ENCODE measurements around the gene DZIP3.
A peak's percentile ranks its signal among the peaks of the same experiment; 100 is the strongest.
"Not testable (repeated sequence)": the region's sequence is repeated elsewhere in the genome, so short reads cannot be mapped to it uniquely, and the experiment has no call there.

DZIP3 gene

DNA sequence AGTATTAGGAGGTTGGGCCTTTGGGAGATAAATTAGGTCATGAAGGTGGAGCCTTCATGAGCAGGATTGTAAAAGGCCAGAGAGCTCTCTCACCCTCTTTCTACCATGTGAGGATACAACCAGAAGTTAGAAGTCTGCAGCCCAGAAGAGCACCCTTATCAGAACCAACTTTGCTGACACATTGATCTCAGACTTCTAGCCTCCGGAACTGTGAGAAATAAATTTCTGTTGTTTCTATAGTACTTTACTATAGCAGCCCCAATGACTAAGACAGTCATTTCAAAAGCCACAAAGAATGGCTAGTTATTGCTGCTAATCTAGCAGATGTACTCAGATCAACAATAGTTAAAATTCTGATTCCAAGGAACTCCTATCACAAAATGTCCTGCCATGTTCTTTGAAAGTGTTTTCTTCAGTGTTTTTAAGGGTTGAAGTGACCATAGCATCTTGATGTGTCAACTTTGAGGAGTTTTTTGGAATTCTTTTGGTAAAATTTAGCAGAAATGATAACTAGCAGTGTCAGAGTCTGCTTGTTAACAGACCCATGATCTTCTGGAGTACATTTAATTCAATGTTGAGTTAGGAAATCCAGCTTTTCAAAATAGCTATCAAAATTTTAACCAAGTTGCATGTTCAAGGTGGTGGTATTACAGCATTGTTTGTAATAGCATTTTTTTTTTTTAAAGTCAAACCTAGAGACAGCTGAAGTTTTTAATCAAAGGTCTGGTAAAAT is 10.3 kb downstream of the DZIP3 start:
- DNase-seq: peak in 1 of 5 experiments; percentile 88

GRCh38 chr3:108602249-108602934 is 12.9 kb downstream of the DZIP3 start:
- peak in 2 of 5 experiments; percentile 18 to 81 for DNase-seq

- DNase-seq: no peak
Observed at GRCh38 chr3:108602935-108603294, 13.4 kb downstream of the DZIP3 start.

DNA sequence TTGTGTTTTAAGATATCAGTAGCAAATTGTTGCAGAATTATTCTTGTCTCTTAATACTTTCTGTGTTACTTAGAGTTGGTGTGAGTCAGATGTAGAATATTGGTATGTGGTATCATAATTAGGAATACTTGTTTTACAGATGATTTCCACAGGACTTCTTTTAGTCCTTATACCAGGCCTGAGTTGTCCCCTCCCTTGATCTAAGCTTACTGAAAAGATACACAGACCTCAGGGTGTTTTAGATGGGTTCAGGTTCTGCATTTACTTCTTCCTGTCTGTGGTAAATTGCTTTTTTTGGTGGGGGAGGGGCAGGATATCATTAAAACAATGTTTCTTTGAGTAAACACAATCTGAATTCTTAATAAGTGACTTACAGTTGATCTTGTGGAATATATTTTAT is 14.2 kb downstream of the DZIP3 start:
- peak in 2 of 5 experiments; percentile 20 to 83 for DNase-seq

DNA sequence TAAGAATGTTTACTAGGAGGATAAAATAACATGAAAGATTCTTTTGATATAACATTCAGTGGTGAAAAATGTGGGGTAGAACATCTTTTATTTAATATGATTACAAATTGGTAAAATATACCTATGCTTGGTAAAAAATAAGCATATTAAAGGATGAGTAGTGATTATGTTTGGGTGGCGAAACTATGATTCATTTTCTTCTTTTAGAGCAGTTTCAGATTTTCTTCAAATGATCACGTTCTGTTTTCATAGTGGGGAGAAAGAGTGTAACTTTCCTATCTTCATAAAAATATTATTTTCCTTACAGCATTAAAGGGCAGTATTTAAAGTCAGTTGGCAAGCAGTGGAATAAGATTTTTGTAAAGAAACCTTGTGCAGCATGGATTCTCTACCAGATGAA is 15.5 kb downstream of the DZIP3 start:
- DNase-seq: no peak

- no peak for DNase-seq
Observed at GRCh38 chr3:108605491-108605890, 16.0 kb downstream of the DZIP3 start.

- no peak for DNase-seq
Observed at GRCh38 chr3:108608750-108609149, 19.2 kb downstream of the DZIP3 start.

- no peak for DNase-seq
Observed at GRCh38 chr3:108610651-108611050, 21.1 kb downstream of the DZIP3 start.

DNA sequence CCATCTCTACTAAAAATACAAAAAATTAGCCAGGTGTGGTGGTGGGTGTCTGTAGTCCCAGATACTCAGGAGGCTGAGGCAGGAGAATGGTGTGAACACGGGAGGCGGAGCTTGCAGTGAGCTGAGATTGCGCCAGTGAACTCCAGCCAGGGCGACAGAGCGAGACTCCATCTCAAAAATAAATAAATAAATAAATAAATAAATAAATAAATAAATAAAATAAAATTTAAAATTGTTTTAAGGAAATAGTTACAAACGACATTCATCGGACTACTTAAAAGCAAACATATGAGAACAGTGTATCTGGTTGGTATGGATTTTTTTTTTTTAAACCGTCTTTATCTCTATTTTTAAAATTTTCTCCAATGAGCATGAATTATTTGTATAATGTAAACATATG is 26.6 kb downstream of the DZIP3 start:
- not testable (repeated sequence) for DNase-seq

DNA sequence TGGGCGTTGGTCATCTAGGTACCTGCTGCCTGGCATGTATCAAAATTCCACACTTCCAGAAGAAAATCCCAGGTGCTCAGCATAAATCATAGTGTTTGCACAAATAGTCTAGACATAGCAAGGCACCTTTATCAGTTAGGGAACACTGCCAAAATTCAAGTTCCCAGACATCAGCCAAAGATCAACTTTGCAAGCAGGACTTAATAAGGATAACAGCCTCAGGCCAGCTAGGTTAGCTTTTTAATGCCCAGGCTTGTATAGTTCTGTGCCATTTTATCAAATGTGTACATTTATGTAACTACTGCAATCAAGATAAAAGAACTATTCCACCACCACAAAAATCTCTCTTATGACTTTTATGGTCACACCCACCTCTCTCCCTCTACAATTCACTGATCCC is 30.7 kb downstream of the DZIP3 start:
- no peak for DNase-seq

- DNase-seq: no peak
Observed at GRCh38 chr3:108623504-108623903, 34.0 kb downstream of the DZIP3 start.

DNA sequence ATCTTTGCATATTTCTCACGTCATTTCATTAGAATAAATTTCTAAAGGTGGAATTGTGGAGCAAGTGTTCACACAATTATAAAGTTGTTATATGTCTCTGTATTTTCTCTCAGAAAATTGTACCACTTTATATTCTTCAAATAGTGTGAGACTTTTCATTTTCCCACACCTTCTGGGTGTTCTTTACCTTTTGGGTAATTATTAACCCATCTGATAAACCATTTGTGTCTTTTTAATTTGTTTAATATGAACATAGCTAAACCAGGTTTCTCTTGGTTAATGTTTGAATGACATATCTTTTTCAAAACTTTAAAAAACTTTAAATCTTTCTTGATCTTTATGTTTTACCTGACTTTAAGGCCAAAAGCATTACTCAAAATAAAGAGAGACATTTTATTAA is 40.5 kb downstream of the DZIP3 start:
- DNase-seq: no peak

DNA sequence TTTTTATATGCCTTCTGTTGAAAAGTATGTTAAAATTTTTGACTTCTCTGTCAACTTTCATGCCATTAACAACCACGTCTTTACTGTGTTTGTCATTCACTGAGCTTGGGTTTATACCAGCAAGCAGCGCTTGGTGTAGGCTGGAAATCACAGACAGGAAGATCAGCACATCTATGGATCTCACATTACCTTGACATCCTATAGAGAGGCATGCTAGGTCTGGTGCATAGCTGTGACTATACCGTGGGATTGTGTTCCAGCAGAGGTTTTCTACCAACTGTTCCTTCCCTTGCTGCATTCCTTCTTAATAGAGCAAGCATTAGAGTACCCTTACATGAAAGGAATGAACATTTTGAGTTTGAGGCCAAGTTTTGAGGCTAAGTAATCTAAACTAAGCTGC is 53.0 kb downstream of the DZIP3 start:
- DNase-seq: no peak

DNA sequence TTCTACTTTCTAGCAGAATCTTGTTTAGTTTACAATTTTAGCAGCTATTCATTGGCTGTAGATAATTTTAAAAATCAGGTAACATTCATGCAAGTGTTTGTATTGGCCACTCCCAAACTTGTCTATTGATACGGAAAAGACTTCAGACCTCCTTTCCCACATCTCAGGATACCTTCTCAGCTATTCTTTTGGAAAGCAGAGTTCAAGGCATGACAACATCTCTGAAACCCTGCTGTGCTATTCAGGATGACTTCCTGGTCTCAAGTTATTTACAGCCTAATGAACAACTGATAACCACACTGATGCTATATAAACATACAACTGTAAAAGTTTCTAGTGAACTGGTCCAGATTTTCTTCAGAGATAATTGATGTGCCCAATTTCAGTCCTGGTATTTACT is 55.8 kb downstream of the DZIP3 start:
- no peak for DNase-seq

- not testable (repeated sequence) for DNase-seq
Observed at GRCh38 chr3:108655664-108656063, 66.1 kb downstream of the DZIP3 start.

DNA sequence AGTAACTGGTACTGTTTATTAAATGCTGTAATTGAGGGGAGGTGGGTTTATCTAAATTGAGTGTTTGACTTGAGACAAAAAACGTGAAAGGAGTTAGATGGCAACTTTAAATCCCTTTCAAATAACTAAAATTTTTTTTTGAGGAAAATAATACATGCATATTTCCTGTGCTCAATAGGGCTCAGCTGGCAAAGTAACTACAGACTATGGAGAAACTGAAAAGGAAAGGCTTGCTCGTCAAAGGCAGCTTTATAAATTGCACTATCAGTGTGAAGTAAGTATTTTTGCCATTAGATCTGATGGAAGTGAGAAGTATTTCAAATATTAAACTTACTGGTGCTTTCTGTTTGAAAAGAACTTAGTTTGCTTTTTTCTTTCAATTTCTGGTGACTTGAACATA is 72.2 kb downstream of the DZIP3 start:
- DNase-seq: no peak

- DNase-seq: peak in 3 of 5 experiments; percentile 10 to 83 (median 44)
Observed at GRCh38 chr3:108662142-108662738, 72.7 kb downstream of the DZIP3 start.

DNA sequence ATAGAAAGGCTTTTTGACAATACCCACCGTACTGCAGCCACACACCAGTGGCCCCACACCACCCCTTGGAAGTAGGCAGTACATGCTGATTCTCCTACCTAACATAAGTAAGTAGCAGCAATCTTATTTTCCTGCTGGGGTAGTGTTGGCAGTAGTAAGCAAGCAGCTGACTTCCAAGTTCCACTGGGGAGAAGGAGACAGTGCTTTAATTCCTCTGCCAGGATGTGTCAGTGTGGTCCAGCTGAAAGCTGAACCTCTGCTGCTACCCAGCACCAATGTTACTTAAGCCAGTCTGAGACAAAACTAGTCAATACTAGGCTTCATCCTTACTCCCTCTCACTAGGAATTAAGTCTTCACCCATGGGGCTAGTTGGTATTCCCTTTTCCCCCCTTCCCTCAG is 74.7 kb downstream of the DZIP3 start:
- DNase-seq: no peak

GRCh38 chr3:108667312-108667711 is 77.8 kb downstream of the DZIP3 start:
- peak in 1 of 5 experiments; percentile 55 for DNase-seq

GRCh38 chr3:108669208-108669607 is 79.7 kb downstream of the DZIP3 start:
- peak in 1 of 5 experiments; percentile 15 for DNase-seq

DNA sequence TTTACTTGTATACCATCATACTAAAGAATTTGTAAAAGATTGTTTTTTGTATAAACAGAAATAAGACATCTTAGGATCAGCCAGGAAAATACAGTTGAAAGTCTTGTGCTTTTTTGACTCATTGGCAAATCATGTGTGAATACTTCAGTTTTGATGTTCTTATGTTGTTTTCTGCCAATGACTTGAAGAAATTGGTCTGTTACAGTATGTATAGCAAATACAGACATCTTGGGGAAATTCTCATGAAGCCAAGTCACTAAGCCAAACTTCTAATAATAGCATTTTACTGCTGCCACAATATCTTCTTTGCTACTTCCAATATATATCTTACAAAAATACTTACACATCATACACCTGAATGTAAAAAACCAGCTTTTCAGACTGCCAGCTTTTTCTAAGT is 83.2 kb downstream of the DZIP3 start:
- DNase-seq: no peak

- no peak for DNase-seq
Observed at GRCh38 chr3:108673988-108674661, 84.6 kb downstream of the DZIP3 start.

- DNase-seq: no peak
Observed at GRCh38 chr3:108677811-108678210, 88.3 kb downstream of the DZIP3 start.

Measured in T-helper 2 cell (primary cell).